ENCODE measurements around the gene LRRC23.

Gene LRRC23

GRCh38 chr12:6943722-6944380 lies 39.2 kb downstream of the LRRC23 start, which contains the start of the genes C12orf57 and RNU7-1:
C12orf57 (plus strand) TSS chr12:6944022; CDS start chr12:6944122, 100 bp downstream.
RNU7-1 (plus strand) TSS chr12:6943816.
- DNase-seq (ENCODE audit: low read depth) = peak; percentile 94

DNA sequence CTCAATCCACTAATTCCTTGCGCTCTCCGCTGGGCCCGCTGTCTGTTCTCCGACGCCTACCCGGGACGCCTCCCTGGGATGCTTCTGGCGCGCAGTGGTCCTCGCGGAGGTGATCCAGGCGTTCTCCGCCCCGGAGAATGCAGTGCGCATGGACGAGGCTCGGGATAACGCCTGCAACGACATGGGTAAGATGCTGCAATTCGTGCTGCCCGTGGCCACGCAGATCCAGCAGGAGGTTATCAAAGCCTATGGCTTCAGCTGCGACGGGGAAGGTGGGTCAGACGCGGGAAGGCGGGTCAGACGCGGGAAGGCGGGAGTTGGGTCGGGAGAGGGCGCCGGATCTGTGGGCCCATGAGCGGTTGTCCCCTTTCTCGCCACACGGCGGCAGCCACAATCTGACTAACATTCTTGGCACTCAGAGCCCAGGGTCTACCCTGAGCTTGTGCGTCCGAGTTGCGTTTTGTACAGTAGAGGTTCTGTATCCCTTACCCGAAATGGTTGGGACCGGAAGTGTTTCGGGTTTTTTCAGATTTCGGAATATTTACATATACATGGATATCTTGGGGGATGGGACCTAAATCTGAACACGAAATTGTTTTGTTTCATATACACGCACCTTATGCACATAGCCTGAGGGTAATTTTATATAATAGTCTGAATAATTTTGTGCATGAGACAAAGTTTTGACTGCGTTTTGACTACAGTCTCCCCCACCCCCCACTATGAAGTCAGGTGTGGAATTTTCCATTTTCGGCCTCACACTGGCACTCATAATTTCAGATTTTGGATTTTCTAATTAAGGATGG lies 40.0 kb downstream of the LRRC23 start:
- peak; percentile 94 for DNase-seq (ENCODE audit: low read depth)

DNA sequence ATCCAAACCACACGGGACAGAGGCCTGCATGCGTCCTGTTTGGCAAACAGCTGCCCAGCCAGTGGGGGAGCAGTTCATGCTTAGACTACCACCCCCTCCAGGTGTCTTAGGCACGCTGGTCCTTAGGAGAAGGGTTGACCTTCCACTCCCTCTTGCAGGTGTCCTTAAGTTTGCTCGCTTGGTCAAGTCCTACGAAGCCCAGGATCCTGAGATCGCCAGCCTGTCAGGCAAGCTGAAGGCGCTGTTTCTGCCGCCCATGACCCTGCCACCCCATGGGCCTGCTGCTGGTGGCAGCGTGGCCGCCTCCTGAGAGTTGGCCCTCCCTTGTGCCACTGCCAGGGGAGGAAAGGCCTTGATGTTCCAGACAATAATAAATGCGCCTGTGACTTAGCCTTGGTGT lies 41.0 kb downstream of the LRRC23 start:
- DNase-seq (ENCODE audit: low read depth) = no peak

DNA sequence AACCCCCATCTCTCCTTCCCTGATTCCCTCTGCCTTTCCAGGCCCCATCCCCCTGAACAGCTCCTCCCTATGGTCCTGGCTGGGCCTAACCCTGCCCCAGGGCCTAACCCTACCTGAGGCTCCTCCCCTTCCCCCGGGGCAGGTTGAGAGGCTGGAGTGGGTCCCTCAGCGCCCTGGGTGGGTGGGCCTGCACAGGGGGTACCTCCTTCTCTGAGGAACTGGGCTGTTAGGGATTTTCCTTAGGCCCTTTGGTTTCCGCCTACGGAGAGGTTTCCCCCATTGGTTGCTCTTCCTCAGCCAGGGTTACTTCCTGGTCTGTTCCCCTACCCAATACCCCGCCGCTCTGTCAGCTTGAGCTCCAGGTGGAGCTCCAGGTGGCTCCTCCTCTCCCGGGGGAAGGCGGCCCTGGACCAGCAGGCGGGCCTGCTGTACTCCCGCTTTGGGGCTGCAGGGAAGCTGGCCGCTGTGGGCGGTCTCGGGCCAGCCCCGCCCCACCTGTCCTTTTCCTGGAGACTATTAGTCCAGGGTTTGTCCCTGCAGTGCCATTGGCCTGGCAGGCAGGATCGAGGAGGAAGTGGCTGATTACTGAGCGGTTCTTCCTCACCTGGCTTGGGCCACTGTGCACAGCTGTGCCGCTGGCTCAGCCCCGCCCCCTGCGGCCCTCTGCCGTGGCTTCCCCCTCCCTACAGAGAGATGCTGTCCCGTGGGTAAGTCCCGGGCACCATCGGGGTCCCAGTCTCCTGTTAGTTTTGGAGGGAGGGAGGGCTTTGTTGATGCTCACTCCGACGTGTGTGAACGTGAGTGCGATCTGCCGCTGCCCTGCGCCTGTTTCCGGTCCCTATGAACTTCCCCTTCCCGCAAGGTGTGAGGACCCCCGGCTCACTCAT lies 41.7 kb downstream of the LRRC23 start:
- DNase-seq (ENCODE audit: low read depth) = no peak

GRCh38 chr12:6946920-6947374 lies 42.3 kb downstream of the LRRC23 start:
- no peak for DNase-seq (ENCODE audit: low read depth)

GRCh38 chr12:6947615-6948014 lies 43.0 kb downstream of the LRRC23 start:
- no peak for DNase-seq (ENCODE audit: low read depth)

DNA sequence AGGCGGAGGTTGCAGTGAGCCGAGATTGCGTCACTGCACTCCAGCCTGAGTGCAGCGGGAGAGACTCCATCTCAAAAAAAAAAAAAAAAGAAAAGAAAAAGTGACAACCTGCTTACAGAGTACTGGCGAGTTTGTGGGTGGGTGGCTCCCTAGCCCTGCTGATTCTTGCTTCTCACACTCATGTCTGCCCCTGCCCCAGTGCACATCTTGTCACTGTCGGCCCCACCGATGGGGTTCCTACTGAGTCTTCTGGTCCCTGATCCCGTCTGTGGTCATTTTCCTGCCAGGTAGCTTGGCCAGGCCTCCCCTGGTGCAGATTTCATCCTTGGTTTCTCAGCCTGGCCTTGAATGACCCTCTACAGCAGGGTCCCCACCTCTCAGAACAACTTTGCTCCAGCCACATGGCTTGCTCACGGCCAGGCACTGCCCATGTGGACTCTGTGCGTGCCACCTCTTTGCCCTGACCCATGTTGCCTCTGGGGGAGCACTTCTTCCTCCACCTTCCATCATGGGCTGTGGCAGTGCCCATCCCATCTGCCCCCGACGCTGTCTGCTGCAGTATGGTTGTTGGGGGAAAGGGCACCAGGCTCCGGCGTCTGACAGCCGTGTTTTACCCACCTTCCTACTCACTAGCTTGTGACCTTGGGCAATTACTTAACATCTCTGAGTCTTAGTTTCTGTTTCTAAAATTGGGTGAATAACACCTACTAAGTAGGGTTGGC lies 44.4 kb downstream of the LRRC23 start:
- no peak for DNase-seq (ENCODE audit: low read depth)

GRCh38 chr12:6950401-6950801 lies 45.8 kb downstream of the LRRC23 start:
- DNase-seq (ENCODE audit: low read depth) = no peak

- DNase-seq (ENCODE audit: low read depth) = no peak
Measured at GRCh38 chr12:6950811-6951540, 46.4 kb downstream of the LRRC23 start, which contains the start of gene PTPN6. PTPN6 (plus strand) TSS chr12:6951356; CDS start chr12:6951513, 157 bp downstream.

GRCh38 chr12:6951551-6952120 lies 47.0 kb downstream of the LRRC23 start:
- no peak for DNase-seq (ENCODE audit: low read depth)

DNA sequence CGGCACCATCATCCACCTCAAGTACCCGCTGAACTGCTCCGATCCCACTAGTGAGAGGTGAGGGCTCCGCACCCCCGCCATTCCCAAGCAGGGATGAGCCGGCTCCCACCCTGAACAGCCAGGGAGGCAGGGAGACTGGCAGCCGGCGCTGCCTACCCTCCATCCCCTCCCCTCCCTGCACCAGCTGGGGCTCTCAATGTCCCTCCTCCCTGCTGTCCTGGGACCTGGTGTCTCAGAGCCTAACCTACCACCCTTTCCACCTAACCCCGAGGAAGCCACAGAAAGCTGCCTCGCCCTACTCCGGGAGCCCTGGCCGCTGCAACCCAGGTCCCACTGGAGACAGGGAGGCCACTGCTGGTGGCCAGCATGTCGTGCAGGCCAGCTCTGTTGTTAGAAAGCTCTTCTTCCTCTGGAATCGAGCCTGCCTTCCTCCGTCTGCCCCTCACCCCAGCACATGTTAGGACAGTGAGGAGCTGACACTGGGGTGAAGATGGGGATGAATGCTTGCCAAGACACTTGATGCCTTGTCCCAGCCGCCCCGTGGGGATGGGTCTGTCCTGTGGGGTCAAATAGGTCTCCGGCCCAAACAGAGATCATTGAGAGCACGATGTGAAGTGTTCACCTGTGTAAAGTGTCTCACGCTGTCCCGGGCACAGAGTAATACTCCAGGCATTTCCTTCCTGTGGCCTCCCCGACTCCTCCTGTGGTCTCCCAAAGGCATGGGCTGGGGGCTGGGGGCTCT lies 47.7 kb downstream of the LRRC23 start:
- no peak for DNase-seq (ENCODE audit: low read depth)

GRCh38 chr12:6952863-6953441 lies 48.3 kb downstream of the LRRC23 start:
- DNase-seq (ENCODE audit: low read depth) = no peak

DNA sequence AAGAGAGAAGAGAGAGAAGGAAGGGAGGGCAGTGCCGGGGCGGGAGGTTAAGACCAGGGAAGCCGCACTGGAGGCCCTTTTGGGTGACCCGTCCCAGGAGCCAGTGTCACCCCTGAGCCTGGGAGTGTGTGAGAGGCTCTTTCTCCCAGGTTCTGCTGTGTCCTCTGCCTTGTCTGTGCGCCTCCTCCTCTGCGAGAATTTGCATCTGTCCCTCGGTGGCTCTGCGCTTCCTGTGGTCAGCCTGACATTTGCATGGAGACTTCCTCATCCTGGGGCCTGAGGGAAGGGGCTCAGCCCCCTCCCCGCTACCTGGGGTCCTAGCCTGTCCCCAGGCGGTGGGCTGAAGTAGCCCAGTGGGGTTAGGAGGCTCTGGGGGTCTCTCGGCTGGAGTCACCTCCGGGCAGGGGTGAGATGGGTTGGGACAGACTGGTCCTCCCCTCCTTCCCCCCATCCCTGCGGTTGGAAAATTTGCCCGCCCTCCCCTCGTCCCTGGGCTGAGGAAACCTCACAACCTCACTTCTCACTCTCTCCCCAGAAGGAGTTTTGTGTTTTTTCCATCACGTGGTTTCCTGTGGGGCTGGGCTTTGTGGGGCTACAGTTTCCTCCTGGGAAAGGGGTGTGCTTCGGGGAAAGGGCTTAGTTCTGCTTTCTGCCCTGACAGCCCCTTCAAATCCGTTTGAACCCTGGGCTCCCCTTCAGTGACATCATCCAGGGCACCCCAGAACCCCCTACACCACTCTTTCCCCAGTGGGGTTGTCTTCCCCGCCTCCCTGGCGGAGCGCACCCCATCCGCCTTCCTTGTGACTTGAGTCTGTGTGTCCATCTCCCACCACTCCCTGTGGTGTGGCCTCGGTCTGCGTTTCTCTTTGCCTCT lies 49.1 kb downstream of the LRRC23 start:
- peak; percentile 69 for DNase-seq (ENCODE audit: low read depth)

DNA sequence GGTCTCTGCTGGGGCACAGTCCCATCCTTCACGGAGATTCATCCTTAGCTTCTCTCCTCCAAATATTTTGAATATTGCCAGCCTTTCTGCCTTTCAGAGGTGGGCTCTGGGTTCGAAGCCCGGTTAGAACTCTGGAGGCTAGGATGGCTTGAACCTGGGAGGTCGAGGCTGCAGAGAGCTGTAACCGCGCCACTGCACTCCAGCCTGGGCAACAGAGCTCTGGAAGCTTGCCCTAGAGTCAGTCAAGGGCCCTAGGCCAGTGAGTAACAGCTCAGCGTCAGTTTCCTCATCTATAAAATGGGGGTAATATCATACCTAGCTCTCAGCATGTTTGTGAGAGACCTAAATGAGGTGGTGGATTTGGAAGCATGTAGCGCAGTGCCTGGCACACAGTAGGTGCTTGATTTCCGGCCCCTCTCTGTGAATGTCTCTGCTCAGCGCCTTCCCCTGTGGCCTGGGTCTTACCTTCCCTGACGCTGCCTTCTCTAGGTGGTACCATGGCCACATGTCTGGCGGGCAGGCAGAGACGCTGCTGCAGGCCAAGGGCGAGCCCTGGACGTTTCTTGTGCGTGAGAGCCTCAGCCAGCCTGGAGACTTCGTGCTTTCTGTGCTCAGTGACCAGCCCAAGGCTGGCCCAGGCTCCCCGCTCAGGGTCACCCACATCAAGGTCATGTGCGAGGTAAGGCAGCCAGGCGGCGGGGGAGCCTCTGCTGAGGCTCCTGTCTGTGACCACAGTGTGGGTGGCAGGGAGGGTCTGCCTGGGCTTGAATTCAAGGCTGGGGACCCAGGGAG lies 49.9 kb downstream of the LRRC23 start:
- DNase-seq (ENCODE audit: low read depth) = no peak

GRCh38 chr12:6955108-6956020 lies 50.7 kb downstream of the LRRC23 start:
- DNase-seq (ENCODE audit: low read depth) = no peak

- no peak for DNase-seq (ENCODE audit: low read depth)
Measured at GRCh38 chr12:6956021-6956727, 51.6 kb downstream of the LRRC23 start.

Measured in EH (cell line).